K562 (cell line): Measurements from ENCODE around the gene MAMDC4. TPM values are rescaled to one million over a fixed set of nuclear protein-coding genes. Genes with fewer than 3 reads are reported as not detected.

Source experiments
- ATAC-seq: fragments of 200-7000 bp; cut with Tn5 transposase; 3 replicates; pipeline ENCODE4 v1.9.1; 2020; ENCODE audit warnings: moderate library complexity
- BruUV-seq: library from RNA; stranded (reverse); fragments of 400-500 nt; replicated peaks from 2 replicates; lab custom pipeline; 2021; lab: Mats Ljungman, UMichigan
- CTCF ChIA-PET: fragments of 300-600 bp; formaldehyde crosslinking; extraction: SDS; loops from one replicate; lab custom pipeline; 2021; ENCODE audit warnings: low intra/inter-chr PET ratio; lab: Yijun Ruan, JAX
- POLR2A ChIA-PET: fragments of 300-600, 350-650 bp; sonication (Branson Sonifier 250); formaldehyde crosslinking; extraction: SDS; loops from one replicate; lab custom pipeline; 2021; ENCODE audit warnings: antibody characterized with exemption, inconsistent platforms; lab: Yijun Ruan, JAX
- DNase-seq, 4 experiments: peaks; one replicate each; pipeline versions ENCODE4 v3.0.0 to v3.0.0-alpha.2; 2011 to 2018; ENCODE audit warnings: low spot score in 3 of 4, mixed read lengths in 3 of 4; ENCODE audit errors: extremely low read depth in 1 of 4
- FAIRE-seq: peaks from 2 replicates; lab custom pipeline; 2011; peaks lifted over from hg19 to GRCh38; lab: Jason Lieb, UNC
- H2AFZ ChIP-seq: 2 replicates; pipeline ENCODE4 v1.6.0; 2011; ENCODE audit warnings: low read depth, low read length, control low read depth, inconsistent platforms
- H3K27ac ChIP-seq: fragments of 200-600 bp; 3 replicates; pipeline ENCODE4 v1.8.0; 2011; ENCODE audit warnings: low read depth, mild to moderate bottlenecking, control low read depth, inconsistent platforms, low read length, moderate library complexity, mixed read lengths; ENCODE audit errors: extremely low read depth
- H3K27me3 ChIP-seq, 2 experiments: fragments of 300-600 bp in 1 of 2; 2 replicates in 1 of 2; 3 replicates in 1 of 2; pipeline versions ENCODE4 v1.6.0 to v1.8.0; 2011; ENCODE audit warnings: inconsistent platforms in 2 of 2, low read length in 2 of 2, mild to moderate bottlenecking in 1 of 2, mixed read lengths in 1 of 2, moderate library complexity in 1 of 2; ENCODE audit not compliant: control insufficient read depth in 2 of 2, insufficient read depth in 2 of 2
- H3K36me3 ChIP-seq: fragments of 300-600 bp; 3 replicates; pipeline ENCODE4 v1.8.0; 2011; ENCODE audit warnings: mild to moderate bottlenecking, low read length, inconsistent platforms; ENCODE audit not compliant: control insufficient read depth, insufficient read depth
- H3K4me1 ChIP-seq, 2 experiments: fragments of 200-600 bp in 1 of 2; replicated peaks in 1 of 2; 2 replicates in 1 of 2; 3 replicates in 1 of 2; pipeline versions ENCODE4 v1.5.1 to v1.8.0; 2011; ENCODE audit warnings: inconsistent platforms in 2 of 2, low read length in 2 of 2, mild to moderate bottlenecking in 1 of 2, mixed read lengths in 1 of 2, moderate library complexity in 1 of 2; ENCODE audit not compliant: control insufficient read depth in 2 of 2, insufficient read depth in 2 of 2
- H3K4me2 ChIP-seq: 2 replicates; pipeline ENCODE4 v1.6.1; 2011; ENCODE audit warnings: low read length, control low read depth, inconsistent platforms, mixed read lengths; ENCODE audit not compliant: insufficient read depth
- H3K4me3 ChIP-seq: fragments of 200-600 bp; sonication (generic), shearing (Covaris generic); 2 replicates; pipeline ENCODE4 v1.5.1; 2016; ENCODE audit warnings: control low read depth, inconsistent platforms
- H3K79me2 ChIP-seq: fragments of 200-600 bp; 3 replicates; pipeline ENCODE4 v1.8.0; 2011; ENCODE audit warnings: low read length, inconsistent platforms; ENCODE audit not compliant: control insufficient read depth, insufficient read depth
- H3K9ac ChIP-seq, 2 experiments: 2 replicates each; pipeline versions ENCODE4 v1.6.0 to v1.6.1; 2011; ENCODE audit warnings: low read depth in 2 of 2, low read length in 2 of 2, control low read depth in 1 of 2, inconsistent platforms in 1 of 2, mild to moderate bottlenecking in 1 of 2, mixed read lengths in 1 of 2; ENCODE audit not compliant: insufficient read depth in 1 of 2
- H3K9me1 ChIP-seq: one replicate; pipeline ENCODE4 v1.6.0; 2011; ENCODE audit warnings: inconsistent platforms, mild to moderate bottlenecking, low read length, moderate library complexity; ENCODE audit not compliant: control insufficient read depth, insufficient read depth
- H3K9me3 ChIP-seq: replicated peaks from 2 replicates; pipeline ENCODE4 v1.5.1; 2011; ENCODE audit warnings: low read depth, low read length, inconsistent platforms; ENCODE audit not compliant: control insufficient read depth, insufficient read depth
- H4K20me1 ChIP-seq: replicated peaks from 2 replicates; pipeline ENCODE4 v1.6.1; 2011; ENCODE audit warnings: low read length, inconsistent platforms, mixed read lengths; ENCODE audit not compliant: control insufficient read depth, insufficient read depth
- ATF3 ChIP-seq, 2 experiments: fragments of 450-650 bp in 1 of 2; sonication (generic) in 1 of 2; formaldehyde crosslinking in 1 of 2; IDR thresholded peaks in 1 of 2; conservative IDR thresholded peaks in 1 of 2; 2 replicates each; pipeline versions ENCODE4 v1.6.1 to v1.8.1; 2016 to 2023; ENCODE audit warnings: mild to moderate bottlenecking in 2 of 2, moderate library complexity in 2 of 2, inconsistent platforms in 1 of 2, missing genetic modification reagents in 1 of 2
- CBFB ChIP-seq: sonication (generic); formaldehyde crosslinking; IDR thresholded peaks from 2 replicates; pipeline ENCODE4 v1.4.0; 2020; ENCODE audit warnings: mild to moderate bottlenecking, missing genetic modification reagents
- CHD2 ChIP-seq: IDR thresholded peaks from 2 replicates; pipeline ENCODE4 v1.6.1; 2011; ENCODE audit warnings: low read depth, low read length
- EGR1 ChIP-seq: fragments of 450-650 bp; conservative IDR thresholded peaks from 2 replicates; pipeline ENCODE4 v1.6.1; 2017; ENCODE audit warnings: mild to moderate bottlenecking
- GABPB1 ChIP-seq: sonication (generic); formaldehyde crosslinking; IDR thresholded peaks from 2 replicates; pipeline ENCODE4 v1.8.0; 2022; ENCODE audit warnings: mild to moderate bottlenecking, missing genetic modification reagents
- HIVEP1 ChIP-seq: fragments of 250-450 bp; sonication (Bioruptor Pico); IDR thresholded peaks from 2 replicates; pipeline ENCODE4 v1.4.0; 2020; ENCODE audit warnings: mild to moderate bottlenecking
- HMGN3 ChIP-seq: IDR thresholded peaks from 2 replicates; pipeline ENCODE4 v1.6.1; 2011; ENCODE audit warnings: borderline replicate concordance, low read depth, mild to moderate bottlenecking, mixed read lengths, low read length; ENCODE audit not compliant: insufficient read length; ENCODE audit errors: extremely low read depth
- LCOR ChIP-seq: sonication (generic); formaldehyde crosslinking; IDR thresholded peaks from 2 replicates; pipeline ENCODE4 v1.8.0; 2022; ENCODE audit warnings: mild to moderate bottlenecking, missing genetic modification reagents
- MBD2 ChIP-seq: sonication (generic); IDR thresholded peaks from 2 replicates; pipeline ENCODE4 v1.6.1; 2016; ENCODE audit warnings: low read depth, borderline replicate concordance
- NFIC ChIP-seq: fragments of 450-650 bp; IDR thresholded peaks from 2 replicates; pipeline ENCODE4 v1.6.1; 2017; ENCODE audit warnings: mild to moderate bottlenecking, inconsistent platforms
- POU5F1 ChIP-seq: fragments of 150-350 bp; IDR thresholded peaks from 2 replicates; pipeline ENCODE4 v1.6.1; 2014; ENCODE audit warnings: borderline replicate concordance, low read length, low read depth, mild to moderate bottlenecking; ENCODE audit not compliant: partially characterized antibody
- RBM22 ChIP-seq: fragments of 200-400 bp; formaldehyde crosslinking; IDR thresholded peaks from 2 replicates; pipeline ENCODE4 v1.6.1; 2018; ENCODE audit warnings: low read length, low read depth; ENCODE audit not compliant: poor library complexity, severe bottlenecking
- TRIM24 ChIP-seq, 2 experiments: fragments of 450-650 bp; IDR thresholded peaks; 2 replicates each; pipeline ENCODE4 v1.6.1; 2016
- YY1 ChIP-seq, 3 experiments: IDR thresholded peaks; 2 replicates each; pipeline ENCODE4 v1.6.1; 2011; ENCODE audit warnings: low read length in 2 of 3, mild to moderate bottlenecking in 2 of 3, moderate library complexity in 2 of 3, borderline replicate concordance in 1 of 3, control low read depth in 1 of 3, low read depth in 1 of 3; ENCODE audit not compliant: insufficient read depth in 3 of 3, insufficient replicate concordance in 2 of 3, control insufficient read depth in 1 of 3, insufficient read length in 1 of 3; ENCODE audit errors: extremely low read depth in 1 of 3
- ZBTB33 ChIP-seq: sonication (generic); formaldehyde crosslinking; IDR thresholded peaks from 2 replicates; pipeline ENCODE4 v1.8.1; 2023; ENCODE audit warnings: mild to moderate bottlenecking, missing genetic modification reagents
- ZNF12 ChIP-seq: sonication (generic); formaldehyde crosslinking; IDR thresholded peaks from 2 replicates; pipeline ENCODE4 v1.4.0; 2020; ENCODE audit warnings: mild to moderate bottlenecking, missing genetic modification reagents
- ZNF263 ChIP-seq: sonication (generic); formaldehyde crosslinking; IDR thresholded peaks from 2 replicates; pipeline ENCODE4 v1.8.0; 2022; ENCODE audit warnings: mild to moderate bottlenecking, missing genetic modification reagents, borderline replicate concordance
- WGBS: fragments of 100-300 bp; shearing (Covaris generic); methylation state at CpG from one replicate; pipeline ENCODE4 v1.1.6; 2016; ENCODE audit warnings: low coverage, mixed read lengths; ENCODE audit not compliant: insufficient coverage; ENCODE audit errors: missing lambda C conversion rate; 5-methylcytosine and 5-hydroxymethylcytosine counted together
- in situ Hi-C: fragments of 300-500 bp; cut with MboI; formaldehyde crosslinking; loops from 4 replicates; pipeline ENCODE4 v1.15.0; 2018; ENCODE audit warnings: inconsistent platforms, mixed read lengths
- intact Hi-C: fragments of 100-400 bp; cut with micrococcal nuclease; formaldehyde crosslinking; loops from 2 replicates; pipeline ENCODE4 v1.14.2; 2022
- polyA plus RNA-seq, 8 experiments: library from polyadenylated mRNA; depleted of rRNA in 4 of 8; stranded (reverse) in 5 of 8; unstranded in 3 of 8; fragments of >200 nt; fragmentation: Nextera tagmentation in 2 of 8; fragmentation: Illumina TruSeq in 1 of 8; extraction: Ambion mirVana in 2 of 8; extraction: Trizol in 1 of 8; gene quantifications; 2 replicates each; pipeline versions ENCODE4 v1.2.1 to v1.2.3, GENCODE V29; 2011 to 2014; ENCODE audit warnings: inconsistent platforms in 1 of 8, missing spikeins in 1 of 8
- total RNA-seq, 7 experiments: library from RNA; depleted of rRNA in 6 of 7; stranded (reverse); fragments of >200 nt in 6 of 7; fragmentation: Illumina TruSeq in 2 of 7; extraction: Trizol in 2 of 7; gene quantifications; 2 replicates each; pipeline versions ENCODE4 v1.2.1 to v1.2.3, GENCODE V29; 2011 to 2021; ENCODE audit warnings: low replicate concordance in 1 of 7

MAMDC4 gene
- total and polyA plus RNA-seq, 9 of the 15 experiments (the other 6 are each of a cell fraction or from before 2014, with no cell fraction given), result 0.03 to 10.8 (median 1.5) TPM

- peak overlapping the region; percentile 91; the same call in 1 of the 2 replicates for H2AFZ ChIP-seq
- no peaks in the 10 kb centered on the region for H3K9me1 ChIP-seq
- CTCF ChIA-PET, result interaction anchor here (0.7 kb wide), 1 partner anchor 95 kb away, joined by 3 read pairs; no protein-coding TSS in a partner anchor
- intact Hi-C loops (loop anchor here (5.0 kb wide), 1 partner anchor 95 kb away; the partner anchor contains the start of gene FBXW5), in situ Hi-C loops (no loop called here)
- POLR2A ChIA-PET, result interaction anchor here (0.6 to 1.8 kb wide), 11 partner anchors 9 to 223 kb away, joined by 3 to 8 read pairs (median 4); partner anchors contain the start of genes EDF1 and SAPCD2
- peaks cover 27% of the 10 kb centered on the region for H3K79me2 ChIP-seq
- peak overlapping the region; percentile 92 to 97 for H3K9ac ChIP-seq
- H3K4me3 ChIP-seq, result peak overlapping the region; percentile 95
- H3K27ac ChIP-seq, result peak overlapping the region; percentile 89
- H3K36me3 ChIP-seq, result peaks cover 21% of the 10 kb centered on the region; the same call in 1 of the 3 replicates
- H3K4me1 ChIP-seq, result peaks cover 13 to 85% of the 10 kb centered on the region in 2 experiments; a peak in 4 of 5 replicates
- H3K27me3 ChIP-seq, result no peaks in the 10 kb centered on the region
- ATAC-seq, result peak; percentile 49
- H3K4me2 ChIP-seq, result peak overlapping the region; percentile 97
- no peaks in the 10 kb centered on the region for H3K9me3 ChIP-seq
- DNase-seq, result peak; percentile 71 to 86 (median 80)
- FAIRE-seq, result no peak
- 62% methylated on average over 35 of the region's 75 CpGs for WGBS
- 0 out of 2 replicates have a peak, but pooled peaks cover 5% of the 10 kb centered on the region for H4K20me1 ChIP-seq
- no TSS peak for BruUV-seq
- TF ChIP-seq ZBTB33 (CRISPR knock-in tag) (peak; percentile 96), NFIC (peak; percentile 85), GABPB1 (CRISPR knock-in tag) (0 out of 2 replicates have a peak, but pooled peaks have one; percentile 42), MBD2 (no peak), HIVEP1 (CRISPR knock-in tag) (no peak), RBM22 (peak; percentile 12), ZNF263 (CRISPR knock-in tag) (peak; percentile 97), HMGN3 (peak; percentile 18), ATF3 (IDR thresholded peaks at IDR 0.05) (peak; percentile 35; the same call in 1 of the 2 replicates), ATF3 (CRISPR knock-in tag; conservative IDR thresholded peaks at IDR 0.05) (no peak), CBFB (CRISPR knock-in tag) (0 out of 2 replicates have a peak, but pooled peaks have one; percentile 59), POU5F1 (no peak), TRIM24 (IDR thresholded peaks at IDR 0.05) (peak in 1 of 2 experiments; percentile 26; a peak in 1 of 4 replicates), LCOR (CRISPR knock-in tag) (0 out of 2 replicates have a peak, but pooled peaks have one; percentile 50), CHD2 (no peak), EGR1 (0 out of 2 replicates have a peak, but pooled peaks have one; percentile 6), YY1 (IDR thresholded peaks at IDR 0.05; ENCODE audit: borderline replicate concordance in 1 of 3, control insufficient read depth in 1 of 3, extremely low read depth in 1 of 3, insufficient read depth in 3 of 3, insufficient read length in 1 of 3, insufficient replicate concordance in 2 of 3, low read depth in 1 of 3, low read length in 2 of 3) (peak in 1 of 3 experiments; percentile 53), ZNF12 (CRISPR knock-in tag) (peak; percentile 57; the same call in 1 of the 2 replicates)
Observed at GRCh38 chr9:136847088-136847825, 4.9 kb upstream of the MAMDC4 start.
